Measurements from ENCODE around the gene HECW1. TPM values are rescaled to one million over a fixed set of nuclear protein-coding genes. Genes with fewer than 3 reads are reported as not detected.

HECW1 gene
- total and polyA plus RNA-seq, 2 of the 13 experiments (the other 11 are each of a cell fraction or from before 2014, with no cell fraction given): not detected

- TF ChIP-seq, protein P1, sequence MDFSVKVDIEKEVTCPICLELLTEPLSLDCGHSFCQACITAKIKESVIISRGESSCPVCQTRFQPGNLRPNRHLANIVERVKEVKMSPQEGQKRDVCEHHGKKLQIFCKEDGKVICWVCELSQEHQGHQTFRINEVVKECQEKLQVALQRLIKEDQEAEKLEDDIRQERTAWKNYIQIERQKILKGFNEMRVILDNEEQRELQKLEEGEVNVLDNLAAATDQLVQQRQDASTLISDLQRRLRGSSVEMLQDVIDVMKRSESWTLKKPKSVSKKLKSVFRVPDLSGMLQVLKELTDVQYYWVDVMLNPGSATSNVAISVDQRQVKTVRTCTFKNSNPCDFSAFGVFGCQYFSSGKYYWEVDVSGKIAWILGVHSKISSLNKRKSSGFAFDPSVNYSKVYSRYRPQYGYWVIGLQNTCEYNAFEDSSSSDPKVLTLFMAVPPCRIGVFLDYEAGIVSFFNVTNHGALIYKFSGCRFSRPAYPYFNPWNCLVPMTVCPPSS (IDR thresholded peaks at IDR 0.05): no peak
- TF ChIP-seq ZBTB38 (CRISPR knock-in tag; IDR thresholded peaks at IDR 0.05) (0 out of 2 replicates have a peak, but pooled peaks have one; percentile 42), SIN3B (IDR thresholded peaks at IDR 0.05; ENCODE audit: low read length) (no peak)
- DNase-seq (ENCODE audit: low spot score) (no peak), ATAC-seq (no peak), FAIRE-seq (no peak)
- Histone ChIP-seq H3K4me2 (ENCODE audit: low read depth, low read length) (no peak overlapping the region), H3K4me3 (replicated peaks in 1 of 3; ENCODE audit: insufficient read depth in 1 of 3, low read depth in 2 of 3, low read length in 3 of 3) (no peak overlapping the region), H3K4me1 (ENCODE audit: insufficient read depth, low read length) (peaks cover 75% of the 10 kb centered on the region), H3K79me2 (ENCODE audit: insufficient read depth, low read length) (no peaks in the 10 kb centered on the region), H3K36me3 (replicated peaks in 1 of 2; ENCODE audit: control insufficient read depth in 1 of 2, insufficient read depth in 2 of 2, low read length in 2 of 2) (no peaks in the 10 kb centered on the region), H3K9ac (ENCODE audit: insufficient read depth, low read depth, low read length) (no peak overlapping the region), H4K20me1 (ENCODE audit: insufficient read depth, low read length) (no peaks in the 10 kb centered on the region), H2AFZ (ENCODE audit: low read length) (no peak overlapping the region), H3K27ac (ENCODE audit: extremely low read length, insufficient read depth, low read length) (peak overlapping the region; percentile 74), H3K9me3 (ENCODE audit: low read length) (no peaks in the 10 kb centered on the region), H3K27me3 (ENCODE audit: control insufficient read depth in 1 of 2, insufficient read depth in 2 of 2, low read length in 2 of 2) (no peaks in the 10 kb centered on the region)
- ChIA-PET POLR2A (no interaction called here), CTCF (ENCODE audit: low intra/inter-chr PET ratio, low total read pairs) (no interaction called here)
- in situ Hi-C loops (cut with HindIII; ENCODE audit: extremely low pct_ligation_motif_present, low pct_unique_long_range_greater_than_20kb): no loop called here
- WGBS (ENCODE audit: low lambda C conversion rate): 100% methylated on average over 3 of the region's 3 CpGs
- intact Hi-C loops (cut with micrococcal nuclease; ENCODE audit: unreplicated experiment): no loop called here
- no TSS peak for BruUV-seq (replicated peaks)
Measured at GRCh38 chr7:43490016-43490415, 377.6 kb downstream of the HECW1 start.

DNA sequence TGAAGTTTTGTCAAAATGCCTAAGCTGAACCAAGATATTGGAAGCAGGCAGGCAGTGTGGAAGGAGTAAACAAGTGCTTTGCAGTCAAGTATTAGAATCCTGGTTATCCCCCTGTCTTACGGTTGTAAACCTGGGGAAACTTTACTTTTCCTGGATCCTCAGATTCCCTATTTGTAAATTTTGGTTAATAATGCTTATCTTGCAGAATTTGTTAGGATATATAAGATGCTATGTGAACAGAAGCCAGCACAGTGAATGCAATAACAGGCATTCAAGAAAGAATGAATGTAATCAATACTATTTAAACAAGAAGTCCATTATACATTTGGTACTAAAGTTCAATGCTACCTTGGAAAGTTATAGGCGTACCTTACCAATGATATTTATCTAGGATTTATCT is 378.7 kb downstream of the HECW1 start:
- intact Hi-C loops (cut with micrococcal nuclease; ENCODE audit: unreplicated experiment): no loop called here
- TF ChIP-seq TIGD3 (CRISPR knock-in tag; IDR thresholded peaks at IDR 0.05; ENCODE audit: borderline replicate concordance) (no peak), ZNF224 (CRISPR knock-in tag; IDR thresholded peaks at IDR 0.05) (no peak), ATF7 (IDR thresholded peaks at IDR 0.05) (no peak), ATF7 (CRISPR knock-in tag; IDR thresholded peaks at IDR 0.05) (no peak), ZHX1 (CRISPR knock-in tag; IDR thresholded peaks at IDR 0.05; ENCODE audit: low read depth) (no peak), ZXDC (CRISPR knock-in tag; IDR thresholded peaks at IDR 0.05) (no peak)
- TF ChIP-seq, protein P2, sequence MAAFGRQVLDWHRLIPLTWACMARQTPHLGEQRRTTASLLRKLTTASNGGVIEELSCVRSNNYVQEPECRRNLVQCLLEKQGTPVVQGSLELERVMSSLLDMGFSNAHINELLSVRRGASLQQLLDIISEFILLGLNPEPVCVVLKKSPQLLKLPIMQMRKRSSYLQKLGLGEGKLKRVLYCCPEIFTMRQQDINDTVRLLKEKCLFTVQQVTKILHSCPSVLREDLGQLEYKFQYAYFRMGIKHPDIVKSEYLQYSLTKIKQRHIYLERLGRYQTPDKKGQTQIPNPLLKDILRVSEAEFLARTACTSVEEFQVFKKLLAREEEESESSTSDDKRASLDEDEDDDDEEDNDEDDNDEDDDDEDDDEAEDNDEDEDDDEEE (CRISPR knock-in tag; IDR thresholded peaks at IDR 0.05): no peak

More for the DNA sequence above, 378.7 kb downstream of the HECW1 start:
- CTCF ChIA-PET (ENCODE audit: low intra/inter-chr PET ratio, low total read pairs): no interaction called here
- no peak for DNase-seq (ENCODE audit: low spot score)
- BruUV-seq (replicated peaks): no TSS peak
- 63% methylated on average over 2 of the region's 2 CpGs for WGBS (ENCODE audit: low lambda C conversion rate)
- no peaks in the 10 kb centered on the region for H3K9me3 ChIP-seq (ENCODE audit: low read length)
- no peak overlapping the region for H3K4me2 ChIP-seq (ENCODE audit: low read depth, low read length)
- no peak overlapping the region for H3K27ac ChIP-seq (ENCODE audit: extremely low read length, insufficient read depth, low read length)
- FAIRE-seq: no peak
- H3K4me1 ChIP-seq (ENCODE audit: insufficient read depth, low read length): peaks cover 64% of the 10 kb centered on the region
- H3K79me2 ChIP-seq (ENCODE audit: insufficient read depth, low read length): no peaks in the 10 kb centered on the region
- H3K9ac ChIP-seq (ENCODE audit: insufficient read depth, low read depth, low read length): no peak overlapping the region
- in situ Hi-C loops (cut with HindIII; ENCODE audit: extremely low pct_ligation_motif_present, low pct_unique_long_range_greater_than_20kb): no loop called here
- no peak overlapping the region for H2AFZ ChIP-seq (ENCODE audit: low read length)
- no peak for ATAC-seq
- H3K36me3 ChIP-seq (replicated peaks in 1 of 2; ENCODE audit: control insufficient read depth in 1 of 2, insufficient read depth in 2 of 2, low read length in 2 of 2): no peaks in the 10 kb centered on the region
- no peaks in the 10 kb centered on the region for H4K20me1 ChIP-seq (ENCODE audit: insufficient read depth, low read length)
- no peak overlapping the region for H3K4me3 ChIP-seq (replicated peaks in 1 of 3; ENCODE audit: insufficient read depth in 1 of 3, low read depth in 2 of 3, low read length in 3 of 3)
- POLR2A ChIA-PET: no interaction called here
- no peaks in the 10 kb centered on the region for H3K27me3 ChIP-seq (ENCODE audit: control insufficient read depth in 1 of 2, insufficient read depth in 2 of 2, low read length in 2 of 2)

Data from HepG2 (cell line).